ENCODE data around the gene RALBP1.
"Not testable (repeated sequence)": the region's sequence is repeated elsewhere in the genome, so short reads cannot be mapped to it uniquely, and the experiment has no call there.

Gene RALBP1

GRCh38 chr18:9455718-9456511 is 19.4 kb upstream of the RALBP1 start:
- DNase-seq: no peak

- DNase-seq: no peak
Observed at GRCh38 chr18:9466127-9466526, 9.2 kb upstream of the RALBP1 start.

- DNase-seq: no peak
Observed at GRCh38 chr18:9466846-9467245, 8.5 kb upstream of the RALBP1 start.

GRCh38 chr18:9468998-9469397 is 6.3 kb upstream of the RALBP1 start:
- no peak for DNase-seq

GRCh38 chr18:9469685-9470084 is 5.6 kb upstream of the RALBP1 start:
- no peak for DNase-seq

GRCh38 chr18:9474108-9474982 is 968 bp upstream of the RALBP1 start:
- no peak for DNase-seq

GRCh38 chr18:9475643-9476591 is 604 bp downstream of the RALBP1 start:
- DNase-seq: peak; percentile 74

GRCh38 chr18:9476949-9477348 is 1.6 kb downstream of the RALBP1 start:
- DNase-seq: not testable (repeated sequence)

GRCh38 chr18:9477509-9477908 is 2.2 kb downstream of the RALBP1 start:
- DNase-seq: no peak

- DNase-seq: no peak
Observed at GRCh38 chr18:9478545-9478944, 3.2 kb downstream of the RALBP1 start.

- DNase-seq: no peak
Observed at GRCh38 chr18:9482790-9483189, 7.5 kb downstream of the RALBP1 start.

- DNase-seq: no peak
Observed at GRCh38 chr18:9483526-9483925, 8.2 kb downstream of the RALBP1 start.

- not testable (repeated sequence) for DNase-seq
Observed at GRCh38 chr18:9484856-9485255, 9.5 kb downstream of the RALBP1 start.

GRCh38 chr18:9488538-9488937 is 13.2 kb downstream of the RALBP1 start:
- DNase-seq: no peak

- DNase-seq: no peak
Observed at GRCh38 chr18:9494778-9495331, 19.5 kb downstream of the RALBP1 start.

- no peak for DNase-seq
Observed at GRCh38 chr18:9495465-9495864, 20.2 kb downstream of the RALBP1 start.

- DNase-seq: no peak
Observed at GRCh38 chr18:9495916-9496705, 20.8 kb downstream of the RALBP1 start.

GRCh38 chr18:9506046-9506792 is 30.9 kb downstream of the RALBP1 start:
- DNase-seq: no peak

- DNase-seq: no peak
Observed at GRCh38 chr18:9507565-9508088, 32.3 kb downstream of the RALBP1 start.

GRCh38 chr18:9508446-9509025 is 33.2 kb downstream of the RALBP1 start:
- no peak for DNase-seq

All from activated CD4-positive, alpha-beta T cell treated with anti-CD3 and anti-CD28 coated beads for 48 hours (primary cell).